NT2/D1 (cell line): ENCODE results near the gene LRRIQ3.

ENCODE experiments used
- SUZ12 ChIP-seq: IDR thresholded peaks from 2 replicates; pipeline ENCODE4 v1.6.1; 2011; ENCODE audit not compliant: insufficient read length, insufficient read depth; ENCODE audit errors: extremely low read depth
- YY1 ChIP-seq: IDR thresholded peaks from 2 replicates; pipeline ENCODE4 v1.6.1; 2011; ENCODE audit not compliant: insufficient read length, insufficient read depth

- TF ChIP-seq SUZ12 (no peak), YY1 (no peak)
Measured at GRCh38 chr1:74065081-74065480, 132.9 kb downstream of the LRRIQ3 start.
